Measurements from ENCODE around the gene LRP1B.
"Not testable (repeated sequence)": the region's sequence is repeated elsewhere in the genome, so short reads cannot be mapped to it uniquely, and the experiment has no call there.

Gene LRP1B

GRCh38 chr2:140667203-140667602, 1463.6 kb downstream of the LRP1B start:
- no peak overlapping the region for H3K27ac ChIP-seq
- no peak for DNase-seq (ENCODE audit: low spot score)
- H3K4me3 ChIP-seq = no peak overlapping the region
- no peak for TF ChIP-seq CTCF (IDR thresholded peaks at IDR 0.05)

- DNase-seq (ENCODE audit: low spot score) = no peak
- H3K27ac ChIP-seq = no peak overlapping the region
- TF ChIP-seq CTCF (IDR thresholded peaks at IDR 0.05) = no peak
- no peak overlapping the region for H3K4me3 ChIP-seq
These were observed 1468.3 kb downstream of the LRP1B start for GRCh38 chr2:140662504-140662903.

GRCh38 chr2:140658760-140659692, 1471.8 kb downstream of the LRP1B start:
- no peak overlapping the region for H3K27ac ChIP-seq
- no peak overlapping the region for H3K4me3 ChIP-seq
- no peak for TF ChIP-seq CTCF (IDR thresholded peaks at IDR 0.05)
- DNase-seq (ENCODE audit: low spot score) = no peak

GRCh38 chr2:140657657-140658056, 1473.2 kb downstream of the LRP1B start:
- Histone ChIP-seq H3K27ac (no peak overlapping the region), H3K4me3 (no peak overlapping the region)
- TF ChIP-seq CTCF (IDR thresholded peaks at IDR 0.05) = no peak
- DNase-seq (ENCODE audit: low spot score) = no peak

- no peak for DNase-seq (ENCODE audit: low spot score)
- Histone ChIP-seq H3K27ac (no peak overlapping the region), H3K4me3 (no peak overlapping the region)
- no peak for TF ChIP-seq CTCF (IDR thresholded peaks at IDR 0.05)
These were observed 1476.3 kb downstream of the LRP1B start for GRCh38 chr2:140654565-140654964.

GRCh38 chr2:140650825-140651224, 1480.0 kb downstream of the LRP1B start:
- DNase-seq (ENCODE audit: low spot score) = no peak
- no peak for TF ChIP-seq CTCF (IDR thresholded peaks at IDR 0.05)
- H3K4me3 ChIP-seq = no peak overlapping the region
- no peak overlapping the region for H3K27ac ChIP-seq

- H3K4me3 ChIP-seq; H3K27ac ChIP-seq; DNase-seq (ENCODE audit: low spot score): not testable (repeated sequence)
These were observed 1480.7 kb downstream of the LRP1B start for GRCh38 chr2:140650134-140650533.

Data from coronary artery (tissue), 2 donors.